HG03039 (cell line): ENCODE measurements around the gene TMEM116.

ENCODE experiments used
- ATAC-seq: cut with Tn5 transposase; IDR thresholded peaks from one replicate; pipeline ENCODE4 v1.9.1; 2021; ENCODE audit warnings: mild to moderate bottlenecking, moderate library complexity; ENCODE audit not compliant: unreplicated experiment

TMEM116 gene

DNA sequence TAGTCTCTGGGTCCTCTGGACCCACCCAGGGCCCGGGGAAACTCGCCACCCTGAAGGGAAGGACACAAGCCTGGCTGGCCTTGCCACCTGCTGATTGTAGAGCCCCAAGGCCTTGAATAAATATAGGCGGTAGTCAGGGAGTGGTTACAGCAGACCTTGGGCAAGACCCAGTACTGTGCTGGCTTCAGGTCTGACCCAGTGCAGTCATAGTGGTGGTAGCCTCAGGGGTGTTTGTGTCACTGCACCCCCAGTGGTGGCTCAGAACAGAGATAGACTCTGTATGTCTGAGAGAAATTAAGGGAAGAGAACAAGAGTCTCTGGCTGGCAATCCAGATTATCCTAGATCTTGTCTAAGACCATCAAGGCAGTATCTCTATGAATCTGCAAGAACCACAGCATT lies 107.5 kb downstream of the TMEM116 start:
- no peak for ATAC-seq

DNA sequence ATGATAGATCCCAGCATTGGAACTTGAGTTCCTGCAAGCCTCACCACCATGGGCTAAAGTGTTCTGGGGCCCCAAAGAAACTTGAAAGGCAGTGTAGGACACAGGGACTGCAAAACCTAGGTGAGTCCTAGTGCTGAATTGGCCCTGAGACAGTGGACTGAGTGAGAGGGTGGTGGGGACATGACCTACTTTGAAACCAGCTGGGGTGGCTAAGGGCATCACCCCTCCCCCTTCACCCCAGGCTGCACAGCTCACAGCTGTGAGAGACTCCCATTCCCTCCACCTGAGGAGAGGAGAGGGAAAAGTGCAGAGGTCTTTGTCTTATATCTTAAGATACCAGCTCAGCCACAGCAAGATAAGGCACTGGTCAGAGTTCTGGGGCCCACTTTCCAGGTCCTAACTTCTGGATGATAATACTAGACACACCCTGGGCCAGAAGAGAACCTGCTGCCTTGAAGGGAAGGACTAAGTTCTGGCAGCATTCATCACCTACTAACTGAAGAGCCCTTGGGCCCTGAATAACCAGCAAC lies 108.5 kb downstream of the TMEM116 start:
- no peak for ATAC-seq

DNA sequence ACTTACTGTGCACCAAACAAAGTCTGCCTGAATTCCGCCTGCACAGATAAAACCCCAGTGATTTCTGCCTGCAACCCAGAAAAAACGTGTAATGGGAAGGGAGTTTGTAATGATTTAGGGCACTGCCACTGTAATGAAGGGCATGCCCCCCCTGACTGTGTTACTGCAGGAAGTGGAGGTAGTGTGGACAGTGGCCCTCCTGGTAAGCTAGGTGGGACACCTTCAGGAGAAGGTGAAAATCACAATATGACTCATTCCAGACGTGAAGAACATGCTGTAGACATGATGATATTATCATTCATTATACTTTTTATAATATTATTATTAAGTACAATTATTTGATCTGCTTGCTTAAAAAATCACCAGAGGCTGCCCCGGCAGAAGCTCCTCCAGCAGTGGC lies 111.8 kb downstream of the TMEM116 start:
- no peak for ATAC-seq

DNA sequence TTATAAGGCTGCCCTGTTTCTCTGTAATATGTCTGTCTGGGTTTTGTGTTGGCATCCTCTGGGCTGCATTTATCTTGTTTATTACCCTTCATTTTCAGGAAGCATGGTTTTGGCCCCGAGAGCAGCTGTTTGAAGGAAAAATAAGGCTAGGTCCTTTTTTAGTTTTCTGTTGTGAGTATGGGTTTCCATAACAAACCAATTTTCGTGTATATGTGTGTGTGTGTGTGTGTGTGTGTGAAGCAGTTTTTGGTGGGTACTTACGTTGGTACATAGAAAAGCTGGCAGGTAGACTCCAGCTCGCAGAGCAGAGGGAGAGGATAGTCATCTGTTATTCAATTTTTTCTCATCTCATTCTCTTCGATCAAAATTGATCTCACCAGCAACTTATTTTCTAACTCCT lies 118.4 kb downstream of the TMEM116 start:
- no peak for ATAC-seq

DNA sequence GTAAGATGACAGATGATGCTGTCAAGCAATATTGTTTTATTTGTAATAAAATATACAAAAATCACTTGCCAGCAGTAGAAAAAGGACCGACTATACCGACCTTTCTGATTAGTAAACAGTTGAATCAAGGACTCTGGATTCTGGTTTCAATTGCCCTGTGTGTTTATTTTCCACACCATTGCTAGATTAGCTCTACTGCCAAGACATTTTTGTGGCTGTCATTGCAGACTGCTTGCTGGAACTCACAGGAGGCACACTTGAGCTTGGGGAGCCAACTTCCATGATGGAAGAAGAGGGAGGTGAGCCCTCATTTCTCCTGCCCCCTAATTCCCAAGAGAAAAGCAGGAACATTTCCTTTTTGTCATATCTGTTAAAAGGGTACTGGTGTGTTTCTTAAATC lies 119.7 kb downstream of the TMEM116 start:
- ATAC-seq, result no peak

DNA sequence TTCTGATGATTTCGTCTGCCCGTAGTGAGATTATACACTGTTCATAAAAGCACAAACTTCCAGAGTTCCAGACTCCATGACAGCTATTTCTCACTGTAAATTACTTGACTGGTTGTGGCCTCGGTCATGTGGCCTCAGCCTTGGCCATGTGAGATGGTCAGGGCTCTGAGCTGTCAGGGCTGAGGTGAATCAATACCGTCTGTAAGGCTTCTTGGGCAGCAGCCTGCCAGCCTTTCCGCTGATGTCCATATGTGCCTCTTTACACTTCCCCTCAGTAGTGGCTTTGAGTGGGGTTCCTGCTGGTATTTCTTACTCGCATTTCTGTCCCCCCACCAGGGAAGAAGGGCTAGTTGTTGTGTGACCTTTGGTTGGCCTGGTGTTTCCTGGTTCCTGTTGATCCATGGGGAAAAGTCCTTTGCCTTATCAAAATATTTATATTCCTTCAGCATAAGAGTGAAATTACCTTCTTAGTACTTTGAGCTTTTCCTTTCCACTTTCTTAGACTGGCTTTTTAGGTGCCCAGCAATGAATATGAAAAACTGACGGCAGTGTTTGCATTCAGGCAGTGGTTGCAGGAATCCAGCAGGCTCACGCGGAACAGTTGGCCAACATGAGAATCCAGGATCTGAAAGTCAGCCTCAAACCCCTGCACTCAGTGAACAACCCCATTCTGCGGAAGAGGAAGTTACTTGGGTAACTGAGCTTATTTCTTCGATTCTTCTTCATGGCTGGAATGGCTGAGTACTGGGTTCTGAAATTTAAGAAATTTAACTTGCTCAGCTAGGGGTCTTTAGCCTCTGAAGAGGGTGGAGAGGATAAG lies 124.8 kb downstream of the TMEM116 start:
- no peak for ATAC-seq

DNA sequence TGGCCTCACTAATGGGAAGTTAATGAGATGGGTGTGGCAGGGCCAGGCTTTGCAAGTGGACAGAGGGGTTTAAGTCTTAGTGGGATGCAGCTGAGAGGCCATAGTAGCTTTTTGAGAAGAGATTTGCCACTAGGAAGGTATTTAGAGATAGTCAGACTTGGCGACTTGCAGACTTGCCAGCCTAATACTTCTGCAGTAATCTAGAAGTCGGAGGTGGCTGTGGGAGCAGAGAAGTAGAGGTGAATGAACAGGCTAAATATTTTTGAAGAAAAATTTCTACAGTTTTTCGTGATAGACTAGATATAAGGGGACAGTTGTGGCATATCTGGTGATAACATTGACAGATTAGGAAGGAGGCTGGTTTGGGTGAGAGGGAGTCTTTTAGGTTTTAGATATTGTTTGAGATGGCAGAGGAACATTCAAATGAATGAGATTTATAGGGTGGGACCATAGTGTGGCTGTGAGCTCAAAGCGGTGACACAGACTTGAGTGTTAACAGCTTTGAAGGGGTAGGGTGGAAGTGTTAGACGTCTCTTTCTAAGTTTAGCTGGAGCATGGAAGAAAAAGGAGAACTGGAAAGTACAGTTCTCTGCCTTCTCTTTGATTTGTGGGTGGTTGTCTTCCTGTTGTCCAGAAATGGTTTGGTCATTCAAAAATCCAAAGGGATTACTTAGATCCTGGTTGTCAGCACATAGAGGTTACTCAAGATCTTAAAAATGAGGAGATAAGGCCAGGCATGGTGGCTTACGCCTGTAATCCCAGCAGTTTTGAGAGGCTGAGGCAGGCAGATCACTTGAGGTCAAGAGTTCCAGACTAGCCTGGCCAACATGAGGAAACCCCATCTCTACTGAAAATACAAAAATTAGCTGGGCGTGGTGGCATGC lies 126.1 kb downstream of the TMEM116 start:
- no peak for ATAC-seq

DNA sequence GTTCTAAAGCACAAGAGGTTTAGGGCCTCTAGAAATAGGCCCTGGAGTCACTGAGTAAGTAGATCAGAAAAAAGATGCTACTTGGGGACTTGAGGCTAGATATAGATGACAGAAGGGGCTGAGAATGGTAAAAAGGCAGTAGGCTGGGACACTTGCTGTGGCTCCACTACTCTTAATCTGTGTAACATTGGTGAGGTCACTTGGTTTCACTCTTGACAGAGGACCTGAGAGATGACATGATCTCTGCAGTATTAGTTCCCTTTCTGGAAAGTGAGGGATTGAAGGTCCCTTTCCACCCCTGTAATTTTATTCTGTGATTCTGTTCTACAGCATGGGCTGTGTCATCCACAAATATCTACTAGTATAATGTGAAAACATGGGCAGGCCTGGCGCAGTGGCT lies 131.2 kb downstream of the TMEM116 start:
- ATAC-seq, result no peak
